T-helper 2 cell treated with Interferon-gamma antibody and Interleukin-4, amounts not matched to agents 5 μg/mL and 100 μg/mL, for 36 hours (primary cell): Measurements from ENCODE around the gene ZNF573.
A peak's percentile ranks its signal among the peaks of the same experiment; 100 is the strongest.

Source experiments
- DNase-seq: peaks from one replicate; pipeline ENCODE4 v3.0.0; 2021; ENCODE audit warnings: low spot score
- H3K27ac Mint-ChIP-seq: one replicate; pipeline ENCODE4 v1.8.0; 2021; ENCODE audit warnings: mild to moderate bottlenecking, mixed read lengths
- H3K27me3 Mint-ChIP-seq: one replicate; pipeline ENCODE4 v1.8.0; 2021; ENCODE audit warnings: low read depth, mixed read lengths
- H3K36me3 Mint-ChIP-seq: one replicate; pipeline ENCODE4 v1.8.0; 2021; ENCODE audit warnings: low read depth, mixed read lengths
- H3K4me1 Mint-ChIP-seq: one replicate; pipeline ENCODE4 v1.8.0; 2021; ENCODE audit warnings: low read depth, mixed read lengths
- H3K4me3 Mint-ChIP-seq: one replicate; pipeline ENCODE4 v1.8.0; 2022; ENCODE audit warnings: mild to moderate bottlenecking, moderate library complexity, mixed read lengths
- H3K9me3 Mint-ChIP-seq: one replicate; pipeline ENCODE4 v1.8.0; 2021; ENCODE audit warnings: mixed read lengths

The ZNF573 gene

GRCh38 chr19:37719927-37720265, 59.5 kb downstream of the ZNF573 start:
- Mint-ChIP-seq H3K4me3 (peak overlapping the region; percentile 89), H3K27me3 (no peaks in the 10 kb centered on the region)

GRCh38 chr19:37719111-37719926, 60.1 kb downstream of the ZNF573 start, which contains the start of gene ZNF607:
ZNF607 (minus strand) TSS chr19:37719761; CDS start chr19:37711618, 8,143 bp downstream.
- Mint-ChIP-seq H3K27ac (peak within 1 kb of the TSS; percentile 77), H3K4me3 (peak within 1 kb of the TSS; percentile 89), H3K27me3 (no peaks in the 10 kb centered on the region), H3K36me3 (peaks cover 6% of the 10 kb centered on the region), H3K9me3 (peaks cover 21% of the 10 kb centered on the region), H3K4me1 (peaks cover 7% of the 10 kb centered on the region)
- DNase-seq = peak; percentile 77

More at GRCh38 chr19:37719927-37720265, 59.5 kb downstream of the ZNF573 start:
- H3K36me3 Mint-ChIP-seq = peaks cover 6% of the 10 kb centered on the region
- H3K27ac Mint-ChIP-seq = peak overlapping the region; percentile 77
- H3K9me3 Mint-ChIP-seq = peaks cover 21% of the 10 kb centered on the region
- DNase-seq = no peak
- peaks cover 7% of the 10 kb centered on the region for H3K4me1 Mint-ChIP-seq

- no peaks in the 10 kb centered on the region for H3K27me3 Mint-ChIP-seq
- H3K27ac Mint-ChIP-seq = no peak overlapping the region
- no peak for DNase-seq
- H3K4me1 Mint-ChIP-seq = peaks cover 7% of the 10 kb centered on the region
- peaks cover 9% of the 10 kb centered on the region for H3K36me3 Mint-ChIP-seq
- peaks cover 25% of the 10 kb centered on the region for H3K9me3 Mint-ChIP-seq
- H3K4me3 Mint-ChIP-seq = peak overlapping the region; percentile 89
These were observed 61.1 kb downstream of the ZNF573 start for GRCh38 chr19:37718304-37718703.

GRCh38 chr19:37716140-37716539, 63.2 kb downstream of the ZNF573 start:
- Mint-ChIP-seq H3K9me3 (peaks cover 37% of the 10 kb centered on the region), H3K4me3 (no peak overlapping the region), H3K36me3 (peaks cover 21% of the 10 kb centered on the region), H3K27ac (no peak overlapping the region), H3K27me3 (no peaks in the 10 kb centered on the region), H3K4me1 (peaks cover 7% of the 10 kb centered on the region)
- DNase-seq = no peak

GRCh38 chr19:37706052-37706605, 73.3 kb downstream of the ZNF573 start:
- no peaks in the 10 kb centered on the region for H3K27me3 Mint-ChIP-seq
- no peak for DNase-seq
- H3K27ac Mint-ChIP-seq = no peak overlapping the region
- no peaks in the 10 kb centered on the region for H3K4me1 Mint-ChIP-seq
- peaks cover 47% of the 10 kb centered on the region for H3K9me3 Mint-ChIP-seq
- no peak overlapping the region for H3K4me3 Mint-ChIP-seq
- peaks cover 49% of the 10 kb centered on the region for H3K36me3 Mint-ChIP-seq

- Mint-ChIP-seq H3K36me3 (peaks cover 33% of the 10 kb centered on the region), H3K4me3 (no peak overlapping the region), H3K4me1 (no peaks in the 10 kb centered on the region), H3K9me3 (peaks cover 67% of the 10 kb centered on the region), H3K27ac (no peak overlapping the region), H3K27me3 (no peaks in the 10 kb centered on the region)
- no peak for DNase-seq
These were observed 80.3 kb downstream of the ZNF573 start for GRCh38 chr19:37699057-37699456.

- Mint-ChIP-seq H3K4me1 (no peaks in the 10 kb centered on the region), H3K27ac (no peak overlapping the region), H3K9me3 (peaks cover 66% of the 10 kb centered on the region), H3K4me3 (no peak overlapping the region), H3K36me3 (peaks cover 28% of the 10 kb centered on the region), H3K27me3 (no peaks in the 10 kb centered on the region)
- DNase-seq = no peak
These were observed 81.2 kb downstream of the ZNF573 start for GRCh38 chr19:37698216-37698615.

GRCh38 chr19:37695144-37695899, 84.1 kb downstream of the ZNF573 start:
- Mint-ChIP-seq H3K36me3 (peaks cover 24% of the 10 kb centered on the region), H3K4me1 (peaks cover 7% of the 10 kb centered on the region), H3K27ac (no peak overlapping the region), H3K27me3 (no peaks in the 10 kb centered on the region), H3K9me3 (peaks cover 58% of the 10 kb centered on the region), H3K4me3 (no peak overlapping the region)
- no peak for DNase-seq

GRCh38 chr19:37692956-37693620, 86.3 kb downstream of the ZNF573 start:
- DNase-seq = no peak
- Mint-ChIP-seq H3K4me3 (no peak overlapping the region), H3K27me3 (no peaks in the 10 kb centered on the region), H3K9me3 (peaks cover 37% of the 10 kb centered on the region), H3K4me1 (peaks cover 7% of the 10 kb centered on the region), H3K27ac (no peak overlapping the region), H3K36me3 (peaks cover 10% of the 10 kb centered on the region)

GRCh38 chr19:37691881-37692504, 87.4 kb downstream of the ZNF573 start:
- peak; percentile 70 for DNase-seq
- Mint-ChIP-seq H3K4me3 (peak overlapping the region; percentile 91), H3K27me3 (no peaks in the 10 kb centered on the region), H3K9me3 (peaks cover 26% of the 10 kb centered on the region), H3K4me1 (peaks cover 7% of the 10 kb centered on the region), H3K27ac (peak overlapping the region; percentile 79), H3K36me3 (peaks cover 6% of the 10 kb centered on the region)
